ENCODE results near the gene IFNL3.

- TF ChIP-seq, protein P1, sequence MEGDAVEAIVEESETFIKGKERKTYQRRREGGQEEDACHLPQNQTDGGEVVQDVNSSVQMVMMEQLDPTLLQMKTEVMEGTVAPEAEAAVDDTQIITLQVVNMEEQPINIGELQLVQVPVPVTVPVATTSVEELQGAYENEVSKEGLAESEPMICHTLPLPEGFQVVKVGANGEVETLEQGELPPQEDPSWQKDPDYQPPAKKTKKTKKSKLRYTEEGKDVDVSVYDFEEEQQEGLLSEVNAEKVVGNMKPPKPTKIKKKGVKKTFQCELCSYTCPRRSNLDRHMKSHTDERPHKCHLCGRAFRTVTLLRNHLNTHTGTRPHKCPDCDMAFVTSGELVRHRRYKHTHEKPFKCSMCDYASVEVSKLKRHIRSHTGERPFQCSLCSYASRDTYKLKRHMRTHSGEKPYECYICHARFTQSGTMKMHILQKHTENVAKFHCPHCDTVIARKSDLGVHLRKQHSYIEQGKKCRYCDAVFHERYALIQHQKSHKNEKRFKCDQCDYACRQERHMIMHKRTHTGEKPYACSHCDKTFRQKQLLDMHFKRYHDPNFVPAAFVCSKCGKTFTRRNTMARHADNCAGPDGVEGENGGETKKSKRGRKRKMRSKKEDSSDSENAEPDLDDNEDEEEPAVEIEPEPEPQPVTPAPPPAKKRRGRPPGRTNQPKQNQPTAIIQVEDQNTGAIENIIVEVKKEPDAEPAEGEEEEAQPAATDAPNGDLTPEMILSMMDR (IDR thresholded peaks at IDR 0.05) = no peak
- TF ChIP-seq EP300 (IDR thresholded peaks at IDR 0.05) = no peak
These were observed 12.4 kb upstream of the IFNL3 start for GRCh38 chr19:39257227-39257626.
